Glomerular visceral epithelial cell (primary cell): ENCODE results near the gene SLC22A7.

Experiments
- DNase-seq: peaks from one replicate; pipeline ENCODE4 v3.0.0-alpha.2; 2016; ENCODE audit errors: extremely low spot score

Gene SLC22A7

DNA sequence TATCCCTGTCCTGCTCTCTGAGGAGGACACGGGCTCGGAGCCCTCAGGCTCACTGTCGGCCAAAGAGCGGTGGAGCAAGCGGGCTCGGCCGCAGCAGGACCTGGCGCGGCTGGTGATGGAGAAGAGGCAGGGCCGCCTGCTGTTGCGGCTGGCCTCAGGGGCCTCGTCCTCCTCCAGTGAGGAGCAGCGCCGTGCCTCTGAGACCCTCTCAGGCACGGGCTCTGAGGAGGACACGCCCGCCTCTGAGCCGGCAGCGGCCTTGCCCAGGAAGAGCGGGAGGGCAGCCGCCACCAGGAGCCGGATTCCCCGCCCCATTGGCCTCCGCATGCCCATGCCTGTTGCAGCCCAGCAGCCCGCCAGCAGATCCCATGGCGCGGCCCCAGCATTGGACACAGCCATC is 14.2 kb upstream of the SLC22A7 start:
- no peak for DNase-seq

DNA sequence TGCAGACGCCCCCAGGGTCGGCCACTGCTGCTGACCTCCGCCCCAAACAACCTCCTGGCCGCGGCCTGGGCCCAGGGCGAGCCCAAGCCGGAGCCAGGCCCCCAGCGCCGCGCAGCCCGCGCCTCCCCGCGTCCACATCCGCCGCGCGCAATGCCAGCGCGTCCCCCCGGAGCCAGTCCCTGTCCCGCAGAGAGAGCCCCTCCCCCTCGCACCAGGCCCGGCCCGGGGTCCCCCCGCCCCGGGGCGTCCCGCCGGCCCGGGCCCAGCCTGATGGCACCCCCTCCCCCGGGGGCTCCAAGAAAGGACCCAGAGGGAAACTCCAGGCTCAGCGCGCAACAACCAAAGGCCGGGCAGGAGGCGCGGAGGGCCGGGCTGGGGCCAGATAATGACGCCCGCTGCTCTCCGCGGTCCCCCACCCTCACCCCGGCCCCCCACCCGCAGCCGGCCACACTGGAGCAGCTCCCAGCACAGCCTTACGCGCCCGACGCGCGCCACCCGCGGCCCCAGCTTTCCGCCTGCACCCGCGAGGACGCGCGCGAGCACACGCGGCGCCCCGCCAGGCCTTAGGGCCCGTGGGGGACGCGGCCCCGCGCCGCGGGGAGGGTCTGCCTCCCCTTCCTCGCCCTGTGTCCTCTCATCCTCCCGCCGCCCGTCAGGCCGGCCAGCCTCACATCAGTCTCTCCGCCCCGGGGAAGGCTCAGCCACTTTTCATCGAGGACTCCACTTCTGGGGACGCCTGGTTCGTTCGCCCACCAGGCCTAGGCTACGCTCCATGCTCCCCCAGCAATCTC is 12.9 kb upstream of the SLC22A7 start:
- no peak for DNase-seq

DNA sequence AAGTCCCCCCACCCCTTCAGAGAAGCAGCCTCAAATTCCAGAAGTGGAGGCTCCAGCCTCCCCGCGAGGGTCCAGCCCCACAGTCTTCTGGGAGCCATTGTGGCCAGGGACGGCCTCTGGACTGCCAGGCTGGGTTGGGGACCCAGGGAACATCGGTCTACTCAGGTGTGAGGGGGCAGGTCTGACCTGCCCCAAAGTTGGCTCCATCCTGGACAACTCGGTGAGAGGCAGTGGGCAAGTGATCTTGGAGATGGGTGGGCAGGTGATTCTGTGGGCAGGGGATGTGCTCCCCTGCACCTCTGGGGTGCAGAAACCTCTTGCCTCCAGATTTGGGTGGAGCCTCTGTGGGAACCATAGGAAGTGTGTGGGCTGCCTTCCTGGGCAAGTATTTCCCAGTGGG is 12.2 kb upstream of the SLC22A7 start:
- no peak for DNase-seq

DNA sequence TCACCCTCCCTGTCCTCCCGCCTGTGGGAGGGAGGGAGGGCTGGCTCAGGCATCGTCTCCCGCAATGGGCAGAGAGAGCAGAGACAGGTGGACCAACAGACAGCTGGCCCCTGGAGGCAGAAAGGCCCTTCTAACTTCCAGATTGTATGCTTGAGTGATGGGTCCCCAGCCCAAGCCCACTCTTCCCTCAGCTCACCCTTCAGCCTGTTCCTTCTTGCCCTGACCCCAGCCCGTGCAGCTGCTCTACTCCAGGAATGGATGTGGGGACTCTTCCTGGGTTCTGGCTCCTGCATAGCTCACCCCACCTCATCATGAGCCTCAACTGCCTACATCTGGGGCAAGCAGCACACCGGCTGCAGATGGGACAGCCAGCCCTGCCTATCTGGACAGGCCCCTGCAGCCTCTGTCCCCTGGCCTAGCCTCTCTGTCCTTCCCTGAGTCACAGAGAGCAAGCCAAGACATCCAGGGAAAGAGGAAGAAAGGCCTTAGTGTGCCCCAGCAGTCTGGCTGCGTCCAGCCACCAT is 11.5 kb upstream of the SLC22A7 start:
- DNase-seq, result no peak

DNA sequence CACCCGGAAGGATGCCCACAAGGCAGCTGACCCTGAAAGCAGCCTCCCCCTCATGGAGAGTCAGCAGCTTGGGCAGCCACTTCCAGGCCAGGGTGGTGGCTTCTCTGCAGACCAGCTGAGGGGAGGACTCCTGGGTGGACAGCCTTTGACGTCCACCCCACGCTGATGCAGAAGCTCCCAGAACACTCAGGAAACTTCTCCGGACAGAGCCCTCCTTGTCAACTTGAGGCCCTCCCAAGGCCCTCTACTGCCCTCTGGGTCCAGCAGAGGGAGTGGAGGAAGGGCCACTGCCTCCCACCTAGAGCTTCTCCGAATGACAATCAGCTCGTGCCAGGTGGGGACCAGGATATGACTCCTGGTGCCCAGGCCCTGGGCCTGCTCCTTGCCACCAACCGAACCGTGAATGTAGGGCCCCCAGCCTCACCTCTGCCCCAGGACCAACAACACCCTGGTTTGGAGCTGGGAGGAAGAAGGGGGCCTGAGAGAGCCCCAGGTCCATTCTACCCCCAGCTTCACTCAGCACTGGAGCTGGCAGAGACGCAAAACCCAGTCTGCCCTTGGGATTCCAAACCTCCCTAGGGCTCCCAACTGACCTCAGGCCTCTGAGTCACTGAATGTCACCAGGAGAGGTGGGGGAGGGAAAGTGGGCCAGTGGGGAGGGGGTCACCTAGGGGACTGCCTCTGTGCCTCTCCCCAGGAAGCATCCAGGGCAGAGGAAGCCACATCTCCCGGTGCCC is 10.9 kb upstream of the SLC22A7 start:
- no peak for DNase-seq

DNA sequence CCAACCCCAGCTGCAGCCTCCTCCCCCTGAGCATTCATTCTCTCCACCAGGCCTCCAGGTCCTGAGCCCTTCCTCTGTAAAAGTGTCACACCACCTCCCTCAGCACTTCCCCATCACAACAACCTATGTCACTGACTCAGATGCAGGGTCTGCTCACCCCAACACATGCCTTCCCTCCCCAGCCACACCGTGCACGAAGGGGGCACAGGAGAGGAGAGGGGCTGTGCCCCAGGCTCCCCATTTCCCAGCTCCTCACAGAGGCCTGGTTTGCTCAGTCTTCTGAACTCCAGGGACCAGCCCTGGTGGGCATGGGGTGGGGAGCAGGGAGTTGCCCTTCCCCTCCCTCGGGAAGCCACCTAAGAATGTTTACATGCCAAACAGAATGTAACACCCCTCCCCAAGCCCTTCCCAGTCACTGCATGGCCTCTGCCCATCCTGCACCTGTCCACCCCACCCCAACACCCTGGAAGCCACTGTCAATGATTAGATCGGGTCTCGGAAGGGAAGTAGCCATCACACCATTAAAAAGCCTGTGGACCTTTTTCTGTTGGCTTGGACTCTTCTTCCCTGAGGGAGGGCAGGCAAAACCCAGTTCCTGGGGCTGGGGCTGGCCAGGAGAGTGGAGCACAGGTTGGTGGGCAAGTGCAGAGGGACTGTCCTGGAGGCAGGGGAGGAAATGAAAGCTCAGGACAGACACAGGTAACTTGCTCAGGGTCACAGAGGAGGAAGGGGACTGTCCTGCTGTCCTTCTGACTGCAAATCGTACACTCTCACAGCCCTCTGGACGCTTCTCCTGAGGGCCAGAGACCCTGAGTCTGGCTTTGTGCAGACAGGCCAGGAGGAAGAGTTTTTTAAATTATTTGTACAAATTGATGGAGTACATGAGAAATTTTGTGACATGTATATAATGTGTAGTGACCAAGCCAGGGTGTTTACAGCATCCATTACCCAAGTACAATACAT is 10.1 kb upstream of the SLC22A7 start:
- no peak for DNase-seq

DNA sequence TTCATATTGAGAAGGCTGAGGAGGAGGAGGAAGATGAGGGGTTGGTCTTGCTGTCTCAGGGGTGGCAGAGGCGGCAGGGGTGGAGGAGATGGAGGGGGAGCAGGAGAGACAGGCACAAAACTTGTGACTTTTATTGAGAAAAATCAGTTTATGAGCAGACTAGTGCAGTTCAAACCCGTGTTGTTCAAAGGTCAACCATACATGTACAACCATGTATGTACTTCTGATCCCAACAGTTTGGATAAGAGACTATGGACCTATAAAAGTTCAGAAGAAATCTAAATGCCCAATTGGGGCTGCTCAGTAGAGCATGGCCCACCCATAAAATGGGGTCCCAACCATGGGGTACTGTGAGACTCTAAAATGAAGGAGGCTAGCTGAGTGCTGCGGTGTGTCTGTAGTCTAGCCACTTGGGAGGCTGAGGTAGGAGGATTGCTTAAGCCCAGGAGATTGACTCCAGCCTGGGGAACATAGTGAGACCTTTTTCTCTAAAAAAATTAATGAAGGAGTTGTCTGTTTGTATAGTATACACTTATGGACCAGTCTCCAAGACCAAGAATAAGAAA is 7.6 kb upstream of the SLC22A7 start:
- DNase-seq, result no peak

DNA sequence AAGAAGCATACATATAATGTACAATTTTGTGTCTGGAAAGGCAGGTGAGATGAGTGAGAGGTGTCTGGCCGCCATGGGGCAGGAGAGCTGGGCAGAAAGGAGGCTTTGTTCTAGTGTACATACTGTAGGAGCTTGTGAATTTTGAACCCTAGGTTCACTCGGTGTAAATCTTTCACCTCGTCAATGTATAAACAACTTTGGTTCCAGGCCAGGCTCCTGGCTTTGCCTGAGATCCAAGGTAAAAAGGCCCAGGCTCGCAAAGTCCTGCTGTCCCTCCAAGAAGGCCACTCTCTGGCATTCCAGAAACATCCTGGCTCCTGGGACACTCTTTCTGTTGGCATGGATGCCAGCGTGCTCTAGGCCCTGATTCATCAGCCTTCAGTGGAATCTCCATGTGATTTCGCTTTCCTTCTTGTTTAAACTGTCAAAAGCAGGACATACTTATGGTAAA is 7.1 kb upstream of the SLC22A7 start:
- no peak for DNase-seq

DNA sequence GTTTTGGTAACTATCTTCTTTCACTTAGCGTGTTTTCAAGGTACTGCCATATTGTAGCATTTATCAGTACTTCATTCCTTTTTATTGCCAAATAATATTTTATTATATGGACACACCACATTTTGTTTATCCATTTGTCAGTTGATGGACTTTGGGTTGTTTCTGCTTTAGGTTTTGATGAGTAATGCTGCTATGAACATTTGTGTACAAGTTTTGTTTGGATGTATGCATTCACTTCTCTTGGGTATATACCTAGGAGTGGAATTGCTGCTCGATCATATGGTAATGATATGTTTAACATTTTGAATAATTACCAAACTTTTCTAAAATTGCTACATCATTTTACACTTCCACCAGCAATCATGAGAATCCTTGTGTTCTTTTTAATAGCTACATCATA is 6.4 kb upstream of the SLC22A7 start:
- no peak for DNase-seq

DNA sequence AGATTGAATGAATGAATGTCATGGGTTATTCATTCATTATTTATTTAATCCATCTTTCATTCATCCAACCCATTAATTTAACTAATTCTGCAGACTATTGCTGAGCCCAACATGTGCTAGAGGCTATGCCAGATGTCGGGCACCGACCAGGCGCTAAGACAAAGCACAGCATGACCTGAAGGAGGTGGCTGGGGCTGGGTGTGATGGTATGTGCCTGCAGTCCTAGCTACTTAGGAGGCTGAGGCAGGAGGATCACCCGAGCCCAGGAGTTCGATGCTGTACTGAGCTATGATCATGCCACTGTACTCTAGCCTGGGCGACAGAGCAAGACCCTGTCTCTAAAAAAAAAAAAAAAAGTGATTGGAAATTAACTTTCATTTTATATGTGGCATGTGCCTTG is 5.7 kb upstream of the SLC22A7 start:
- no peak for DNase-seq

DNA sequence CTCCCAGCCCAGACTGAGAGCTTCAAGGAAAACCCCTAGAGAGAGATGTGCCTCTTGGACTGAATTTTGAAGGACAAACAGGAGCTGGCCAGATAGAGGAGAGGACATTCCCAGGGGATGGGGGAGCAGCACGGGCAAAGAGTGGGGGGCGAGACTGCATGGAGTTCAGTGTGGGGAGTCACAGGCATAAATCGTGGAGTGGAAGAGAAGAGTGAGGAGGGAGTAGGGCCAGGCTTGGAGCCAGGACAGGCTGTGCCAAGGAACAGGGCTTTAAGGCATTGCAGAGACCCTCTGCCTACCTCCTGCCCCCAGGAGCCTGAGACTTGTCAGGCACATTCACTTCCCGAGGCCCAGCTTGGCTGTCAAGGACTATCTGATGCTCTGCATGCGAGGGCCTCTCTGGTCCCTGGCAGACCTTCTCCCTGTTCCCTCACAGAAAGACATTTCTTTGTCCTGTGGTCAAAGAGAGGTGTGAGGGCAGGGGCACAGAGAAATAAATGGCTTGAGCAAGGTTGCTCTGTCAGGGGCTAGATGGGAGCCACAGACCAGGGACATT is 5.2 kb upstream of the SLC22A7 start:
- no peak for DNase-seq

DNA sequence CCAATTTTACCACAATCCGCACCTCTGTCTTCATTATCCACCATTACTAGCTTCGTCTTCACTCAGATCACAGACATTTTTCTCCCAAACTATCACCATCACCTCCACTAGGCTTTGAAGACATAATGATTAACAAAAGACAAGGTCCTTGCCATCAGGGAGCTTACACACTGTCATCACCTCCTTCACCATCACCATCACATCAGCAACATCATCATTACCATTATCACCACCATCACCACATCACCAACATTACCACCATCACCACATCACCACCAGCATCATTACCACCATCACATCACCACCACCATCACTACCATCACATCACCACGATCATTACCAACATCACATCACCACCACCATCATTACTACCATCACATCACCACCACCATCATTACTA is 4.4 kb upstream of the SLC22A7 start:
- no peak for DNase-seq

DNA sequence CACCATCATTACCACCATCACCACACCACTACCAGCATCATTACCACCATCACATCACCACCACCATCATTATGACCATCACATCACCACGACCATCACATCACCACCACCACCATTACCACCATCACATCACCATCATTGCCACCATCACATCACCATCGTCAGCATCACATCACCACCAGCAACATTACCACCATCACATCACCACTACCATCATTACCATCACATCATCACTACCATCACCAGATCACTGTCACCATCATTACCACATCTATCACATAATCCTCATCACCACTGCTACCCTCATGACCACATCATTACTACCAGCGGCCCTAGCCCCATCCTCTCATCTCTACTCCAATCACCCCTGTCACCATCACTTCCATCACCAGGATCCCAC is 3.5 kb upstream of the SLC22A7 start:
- DNase-seq, result no peak

DNA sequence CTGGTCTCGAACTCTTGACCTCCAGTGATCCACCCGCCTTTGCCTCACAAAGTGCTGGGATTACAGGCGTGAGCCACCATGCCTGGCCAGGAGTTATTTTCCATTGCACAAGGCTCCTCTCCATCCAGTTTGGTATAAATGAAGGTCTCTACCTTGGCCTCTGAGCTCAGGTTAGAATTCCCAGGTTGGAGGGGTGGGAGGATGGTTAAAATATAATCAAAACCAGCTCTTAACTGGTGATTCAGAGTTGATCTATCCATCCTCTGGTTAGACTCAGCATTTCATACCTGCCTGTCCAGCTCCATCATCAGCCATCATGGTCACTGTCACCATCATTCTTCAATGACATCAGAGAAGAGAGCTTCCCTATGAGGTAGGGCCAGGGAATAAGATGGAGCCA is 2.6 kb upstream of the SLC22A7 start:
- DNase-seq, result no peak

DNA sequence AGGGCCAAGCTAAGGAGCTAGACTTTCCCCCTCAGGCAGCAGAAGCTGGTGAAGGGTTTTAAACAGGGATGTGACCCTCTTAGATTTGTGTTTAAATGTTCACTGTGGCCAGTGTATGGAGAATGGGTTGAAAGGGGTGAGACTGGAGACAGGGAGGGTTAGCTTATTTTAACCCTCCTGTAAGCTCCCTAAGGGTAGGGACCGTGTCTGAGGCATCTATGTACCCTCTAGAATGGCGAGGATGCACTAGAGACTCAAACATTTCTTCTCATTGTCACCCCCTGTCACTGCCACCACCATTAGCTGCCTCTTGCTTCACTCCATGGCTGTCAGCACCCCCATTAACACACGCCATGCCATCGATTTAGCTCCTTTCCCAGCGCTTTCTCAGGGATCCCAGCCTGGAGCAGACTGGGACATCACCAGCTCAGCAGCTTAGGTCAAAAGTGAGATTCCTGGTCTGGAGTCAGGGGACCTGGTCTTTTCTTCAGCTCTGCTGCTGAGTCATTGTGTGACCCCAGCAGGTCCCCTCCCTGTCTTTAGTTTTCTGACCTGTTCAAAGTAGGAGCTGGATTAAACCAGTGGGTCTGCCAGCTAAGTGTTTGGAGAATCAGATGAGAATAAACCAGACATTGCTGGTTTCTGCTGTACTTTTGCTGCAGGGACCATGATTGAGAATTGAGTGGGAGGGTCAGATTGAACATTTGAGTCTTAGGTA is 1.1 kb upstream of the SLC22A7 start:
- DNase-seq, result no peak

DNA sequence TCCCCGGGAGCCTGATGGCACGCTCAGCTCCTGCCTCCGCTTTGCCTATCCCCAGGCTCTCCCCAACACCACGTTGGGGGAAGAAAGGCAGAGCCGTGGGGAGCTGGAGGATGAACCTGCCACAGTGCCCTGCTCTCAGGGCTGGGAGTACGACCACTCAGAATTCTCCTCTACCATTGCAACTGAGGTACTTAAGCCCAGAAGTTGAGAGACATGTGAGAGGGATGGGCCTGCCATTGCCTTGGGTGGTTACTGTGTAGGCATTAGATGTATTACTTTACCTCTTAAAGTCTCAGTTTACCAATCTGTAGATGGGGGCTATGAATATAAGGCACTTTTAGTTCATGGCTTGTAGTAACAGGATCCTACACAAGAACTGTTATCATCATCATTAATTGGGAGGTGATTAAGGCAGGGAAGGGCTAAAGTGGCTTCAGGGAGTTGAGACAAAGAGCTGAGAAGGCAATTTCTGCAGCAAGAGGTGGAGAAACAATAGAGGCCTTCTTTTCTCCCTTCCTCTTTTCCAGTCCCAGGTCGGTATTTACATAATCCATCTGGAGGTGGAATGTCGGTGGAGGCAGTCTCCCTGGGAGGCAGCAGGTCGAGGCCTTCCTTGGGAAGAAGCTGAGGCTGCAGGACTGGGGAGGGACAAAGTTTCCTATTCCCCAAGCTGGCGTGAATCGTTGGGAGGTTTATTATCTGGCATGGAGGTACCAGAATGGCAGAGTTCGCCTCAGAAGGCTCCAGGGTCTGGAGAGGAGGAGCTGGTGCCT is 691 bp downstream of the SLC22A7 start:
- DNase-seq, result no peak

DNA sequence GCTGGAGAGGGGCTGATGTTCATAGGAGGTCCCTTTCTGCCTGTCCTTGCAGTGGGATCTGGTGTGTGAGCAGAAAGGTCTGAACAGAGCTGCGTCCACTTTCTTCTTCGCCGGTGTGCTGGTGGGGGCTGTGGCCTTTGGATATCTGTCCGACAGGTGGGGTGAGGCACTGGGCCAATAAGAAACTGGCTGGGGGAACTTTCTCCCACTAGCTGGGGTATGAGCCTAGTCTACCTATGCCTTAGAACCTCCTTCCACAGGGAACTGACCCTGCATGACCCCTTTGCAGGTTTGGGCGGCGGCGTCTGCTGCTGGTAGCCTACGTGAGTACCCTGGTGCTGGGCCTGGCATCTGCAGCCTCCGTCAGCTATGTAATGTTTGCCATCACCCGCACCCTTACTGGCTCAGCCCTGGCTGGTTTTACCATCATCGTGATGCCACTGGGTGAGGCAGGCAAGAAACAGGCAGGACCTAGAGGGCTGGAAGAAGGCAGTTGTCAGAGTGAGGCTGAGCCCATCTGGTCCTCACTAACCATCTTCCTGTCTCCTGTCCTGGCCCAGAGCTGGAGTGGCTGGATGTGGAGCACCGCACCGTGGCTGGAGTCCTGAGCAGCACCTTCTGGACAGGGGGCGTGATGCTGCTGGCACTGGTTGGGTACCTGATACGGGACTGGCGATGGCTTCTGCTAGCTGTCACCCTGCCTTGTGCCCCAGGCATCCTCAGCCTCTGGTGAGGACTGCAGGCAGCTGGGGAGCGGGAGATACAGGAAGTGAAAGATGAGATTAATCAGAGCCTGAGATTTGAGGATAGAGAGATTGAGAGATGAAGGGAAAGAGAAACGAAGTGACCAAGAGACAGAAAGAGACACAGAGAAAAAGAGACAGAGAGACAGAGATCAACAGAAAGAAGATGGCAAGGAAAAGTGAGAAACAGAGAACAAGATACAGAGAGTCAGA is 1.6 kb downstream of the SLC22A7 start:
- no peak for DNase-seq

DNA sequence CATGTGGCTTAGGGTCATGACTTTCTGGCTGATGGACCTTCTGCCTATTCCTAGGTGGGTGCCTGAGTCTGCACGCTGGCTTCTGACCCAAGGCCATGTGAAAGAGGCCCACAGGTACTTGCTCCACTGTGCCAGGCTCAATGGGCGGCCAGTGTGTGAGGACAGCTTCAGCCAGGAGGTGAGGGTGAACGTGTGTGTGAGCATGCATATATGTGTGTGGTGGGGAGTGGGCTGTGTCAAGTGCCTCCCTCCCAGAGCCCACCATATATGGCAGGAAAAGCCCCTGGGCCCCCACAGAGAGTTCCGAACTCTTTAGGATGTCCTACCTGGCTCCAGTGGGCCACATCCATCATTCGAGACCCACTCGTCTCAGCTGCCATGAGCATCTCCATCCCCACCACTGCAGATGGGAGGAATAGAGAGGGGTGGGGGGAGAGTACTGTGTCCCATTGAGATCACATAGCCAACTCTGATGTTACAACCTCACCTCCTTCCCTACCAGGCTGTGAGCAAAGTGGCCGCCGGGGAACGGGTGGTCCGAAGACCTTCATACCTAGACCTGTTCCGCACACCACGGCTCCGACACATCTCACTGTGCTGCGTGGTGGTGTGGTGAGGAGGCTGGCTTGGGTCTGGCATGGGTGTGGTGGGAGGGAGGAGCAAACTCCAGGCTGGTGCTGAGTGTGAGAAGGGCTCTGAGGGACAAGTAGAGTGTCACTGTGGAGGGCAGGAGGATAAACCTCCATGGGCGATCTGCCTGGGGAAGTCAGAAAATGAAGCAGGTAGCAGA is 3.2 kb downstream of the SLC22A7 start:
- no peak for DNase-seq
